GM13977 (cell line): ENCODE results near the gene SMCO3.
A peak's percentile ranks its signal among the peaks of the same experiment; 100 is the strongest.

Experiments
- DNase-seq: peaks from one replicate; pipeline ENCODE4 v3.0.0; 2012; ENCODE audit warnings: low spot score
- in situ Hi-C: fragments of 300-500 bp; cut with MboI; formaldehyde crosslinking; loops from one replicate; pipeline ENCODE4 v1.12.0; 2022; ENCODE audit warnings: low sequenced_read_pairs, low pct_unique_long_range_greater_than_20kb, mixed read lengths, inconsistent platforms; ENCODE audit not compliant: unreplicated experiment
- TF ChIP-seq, protein P1 (sequence below): IDR thresholded peaks from 2 replicates; pipeline ENCODE4 v1.5.1; 2012; ENCODE audit warnings: mild to moderate bottlenecking, control low read depth; ENCODE audit not compliant: insufficient read depth; ENCODE audit errors: extremely low read depth, missing control alignments

Gene SMCO3

DNA sequence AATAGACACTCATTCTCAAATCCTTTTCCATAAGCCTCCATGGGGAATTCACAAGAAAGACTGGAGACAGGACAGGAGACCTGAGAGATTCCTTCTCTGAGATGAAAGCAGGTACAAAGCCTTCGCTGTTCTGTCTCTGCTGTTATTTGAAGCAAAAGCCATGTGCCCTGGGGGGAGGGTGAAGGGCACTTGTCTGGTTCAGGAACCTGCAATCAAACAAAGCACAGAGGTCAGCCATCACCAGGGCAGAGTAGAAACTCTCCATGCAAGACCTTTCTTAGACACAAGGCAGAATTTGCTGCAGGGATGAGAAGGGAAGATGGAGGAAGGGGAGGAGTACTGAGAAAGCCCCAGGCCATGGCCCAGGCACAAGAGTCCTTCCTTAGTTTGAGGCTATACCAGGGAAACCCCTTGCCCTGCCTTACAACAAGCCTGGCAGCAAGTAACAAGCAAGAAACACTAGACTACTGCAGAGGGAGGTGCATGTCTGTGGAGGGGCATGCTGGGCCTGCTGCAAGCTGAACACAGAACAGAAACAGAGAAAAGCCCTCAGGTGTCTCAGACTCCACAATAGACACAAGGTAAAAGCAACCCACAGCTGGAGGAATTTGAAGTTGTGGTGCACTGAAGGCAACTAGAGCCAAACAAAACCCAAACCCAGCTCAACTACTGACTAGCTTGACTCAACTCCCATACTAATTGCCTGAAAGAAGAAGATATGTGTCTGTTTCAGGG, 37.1 kb upstream of the SMCO3 start:
- in situ Hi-C loops: no loop called here
- TF ChIP-seq, protein P1, sequence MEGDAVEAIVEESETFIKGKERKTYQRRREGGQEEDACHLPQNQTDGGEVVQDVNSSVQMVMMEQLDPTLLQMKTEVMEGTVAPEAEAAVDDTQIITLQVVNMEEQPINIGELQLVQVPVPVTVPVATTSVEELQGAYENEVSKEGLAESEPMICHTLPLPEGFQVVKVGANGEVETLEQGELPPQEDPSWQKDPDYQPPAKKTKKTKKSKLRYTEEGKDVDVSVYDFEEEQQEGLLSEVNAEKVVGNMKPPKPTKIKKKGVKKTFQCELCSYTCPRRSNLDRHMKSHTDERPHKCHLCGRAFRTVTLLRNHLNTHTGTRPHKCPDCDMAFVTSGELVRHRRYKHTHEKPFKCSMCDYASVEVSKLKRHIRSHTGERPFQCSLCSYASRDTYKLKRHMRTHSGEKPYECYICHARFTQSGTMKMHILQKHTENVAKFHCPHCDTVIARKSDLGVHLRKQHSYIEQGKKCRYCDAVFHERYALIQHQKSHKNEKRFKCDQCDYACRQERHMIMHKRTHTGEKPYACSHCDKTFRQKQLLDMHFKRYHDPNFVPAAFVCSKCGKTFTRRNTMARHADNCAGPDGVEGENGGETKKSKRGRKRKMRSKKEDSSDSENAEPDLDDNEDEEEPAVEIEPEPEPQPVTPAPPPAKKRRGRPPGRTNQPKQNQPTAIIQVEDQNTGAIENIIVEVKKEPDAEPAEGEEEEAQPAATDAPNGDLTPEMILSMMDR: no peak
- no peak for DNase-seq

DNA sequence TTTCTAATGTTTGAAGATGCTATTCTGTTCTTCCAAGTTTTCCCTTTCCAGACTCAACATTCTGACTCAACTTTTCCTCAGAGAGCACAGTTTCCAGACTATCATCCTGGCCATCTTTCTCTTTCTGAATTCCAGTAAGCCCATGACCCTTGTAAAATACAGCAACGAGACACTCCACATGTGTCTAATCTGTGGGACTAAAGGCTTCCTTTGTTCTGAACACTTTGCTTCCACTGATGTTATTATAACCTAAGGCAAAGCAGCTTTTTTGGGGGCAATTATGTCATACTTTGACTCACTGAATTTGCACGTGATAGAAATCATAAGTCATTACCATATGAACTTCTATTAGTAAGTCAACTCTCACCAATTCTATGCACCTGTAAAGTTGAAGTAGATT, 35.7 kb upstream of the SMCO3 start:
- DNase-seq: no peak
- in situ Hi-C loops: loop anchor here (5.0 kb wide), 1 partner anchor 148 kb away; no protein-coding TSS in a partner anchor
- TF ChIP-seq, protein P1: no peak

DNA sequence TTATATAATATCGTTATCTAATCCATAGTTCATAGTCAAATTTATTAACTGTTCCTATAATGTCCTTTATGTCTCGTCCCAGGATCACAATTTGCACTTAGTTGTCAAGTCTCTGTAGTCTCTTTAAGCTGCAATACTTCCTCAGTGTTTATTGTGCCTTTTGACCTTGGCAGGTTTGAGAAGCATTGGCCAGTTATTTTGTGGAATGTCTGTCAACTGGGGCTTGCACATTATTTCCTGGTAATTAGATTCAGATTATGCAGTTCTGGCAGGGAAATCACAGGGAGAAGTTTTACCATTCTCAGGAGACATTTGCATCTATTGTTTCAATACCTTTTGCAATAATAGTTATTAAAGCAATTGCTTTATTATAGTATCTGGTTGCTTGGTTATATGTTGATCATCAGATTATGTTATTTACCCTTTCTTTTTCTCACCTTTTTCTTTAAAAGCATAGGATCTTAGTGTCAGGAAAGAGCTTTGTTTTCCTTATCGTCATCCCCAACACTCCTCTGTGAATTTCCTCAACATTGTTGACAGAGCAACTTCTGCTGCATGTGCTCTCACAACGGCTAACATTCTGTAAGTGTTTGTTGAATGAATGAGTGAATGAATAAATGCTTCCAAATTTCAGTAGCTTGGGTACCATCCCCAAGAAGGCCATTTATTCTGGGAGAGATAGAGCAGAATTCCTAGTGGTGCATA, 33.0 kb upstream of the SMCO3 start:
- TF ChIP-seq, protein P1: no peak
- no peak for DNase-seq
- in situ Hi-C loops: loop anchor here (5.0 kb wide), 1 partner anchor 150 kb away; no protein-coding TSS in a partner anchor

DNA sequence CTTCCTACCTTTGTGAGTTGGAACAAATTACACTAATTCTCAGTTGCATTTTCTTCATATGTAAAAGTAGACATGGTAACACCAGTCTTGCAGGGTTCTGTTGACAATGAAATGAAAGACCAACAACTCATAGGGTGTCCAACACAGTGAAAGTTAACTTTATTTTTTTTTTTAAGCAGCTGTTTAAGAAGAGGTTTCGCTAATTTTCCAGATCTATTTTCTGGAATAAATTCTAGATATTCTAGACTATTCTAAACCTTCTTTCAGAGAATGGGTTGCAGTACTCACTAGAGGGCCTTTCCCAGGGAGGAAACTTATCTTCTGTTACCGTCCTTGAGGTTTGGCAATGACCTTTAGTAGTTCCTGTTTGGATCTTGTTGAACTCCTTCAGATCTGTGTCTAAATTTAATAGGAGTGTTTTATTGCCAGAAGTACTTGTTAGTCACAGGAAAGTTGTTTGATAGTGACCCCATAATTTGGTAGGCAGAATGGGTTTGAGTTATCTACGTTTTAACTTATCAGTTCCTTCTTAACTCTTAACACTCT, 32.1 kb upstream of the SMCO3 start:
- in situ Hi-C loops: loop anchor here (5.0 kb wide), 1 partner anchor 151 kb away; no protein-coding TSS in a partner anchor
- TF ChIP-seq, protein P1: no peak
- no peak for DNase-seq

DNA sequence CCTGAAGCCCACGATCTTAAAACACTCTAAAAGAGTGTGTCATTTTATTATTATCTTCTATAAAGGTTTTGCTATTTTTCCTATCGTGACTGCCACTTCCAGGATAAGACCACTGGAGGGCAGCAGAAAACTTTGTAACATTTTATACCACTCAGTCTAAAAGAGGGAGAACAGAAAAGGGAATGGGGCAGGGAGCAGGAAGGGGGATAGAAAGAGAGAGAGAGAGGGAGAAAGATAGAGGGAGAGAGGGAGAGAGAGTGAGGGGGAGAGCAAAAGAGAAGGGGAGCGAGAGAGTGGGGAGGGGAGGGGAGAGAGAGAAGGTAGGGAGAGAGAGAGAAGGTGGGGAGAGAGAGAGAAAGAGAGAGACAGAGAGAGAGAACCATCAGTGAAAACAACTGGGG, 31.4 kb upstream of the SMCO3 start:
- DNase-seq: peak; percentile 58
- in situ Hi-C loops: loop anchor here (5.0 kb wide), 1 partner anchor 152 kb away; no protein-coding TSS in a partner anchor
- TF ChIP-seq, protein P1: peak; percentile 79

DNA sequence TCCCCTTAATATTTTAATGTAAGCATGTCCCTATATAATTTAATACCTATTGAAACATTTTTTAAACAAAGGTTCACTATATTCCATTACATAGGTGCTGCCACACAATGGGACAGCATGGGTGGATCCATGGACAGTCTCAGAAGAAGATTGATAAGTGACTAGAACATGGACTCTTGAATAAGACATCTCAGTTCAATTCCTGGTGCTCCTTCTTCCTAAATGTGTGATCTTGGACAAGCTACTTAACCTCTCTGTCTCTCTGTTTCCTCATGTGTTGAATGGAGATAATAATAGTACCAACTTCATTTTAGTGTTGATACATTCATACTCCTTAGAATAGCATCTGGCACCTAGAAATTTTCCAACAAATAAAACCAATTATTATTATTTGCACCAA, 30.4 kb upstream of the SMCO3 start:
- in situ Hi-C loops: no loop called here
- no peak for DNase-seq
- TF ChIP-seq, protein P1: no peak
